HCT116 (cell line): ENCODE data around the gene GPX5. TPM values are rescaled to one million over a fixed set of nuclear protein-coding genes. Genes with fewer than 3 reads are reported as not detected.

Source experiments
- ATF3 ChIP-seq: IDR thresholded peaks from 2 replicates; pipeline ENCODE4 v1.6.1; 2012
- JUND ChIP-seq: IDR thresholded peaks from 2 replicates; pipeline ENCODE4 v1.6.1; 2012
- POLR2A ChIP-seq: IDR thresholded peaks from 2 replicates; pipeline ENCODE4 v1.7.0; 2011; ENCODE audit warnings: borderline replicate concordance; ENCODE audit not compliant: insufficient read depth, insufficient read length; ENCODE audit errors: extremely low read depth
- REST ChIP-seq: IDR thresholded peaks from 2 replicates; pipeline ENCODE4 v1.6.1; 2012; ENCODE audit warnings: low read depth
- SIN3A ChIP-seq: IDR thresholded peaks from 2 replicates; pipeline ENCODE4 v1.6.1; 2012; ENCODE audit warnings: low read depth
- YY1 ChIP-seq: IDR thresholded peaks from 2 replicates; pipeline ENCODE4 v1.6.1; 2011; ENCODE audit warnings: low read length, low read depth, moderate library complexity, mild to moderate bottlenecking; ENCODE audit not compliant: insufficient replicate concordance; ENCODE audit errors: extremely low read depth
- ZFX ChIP-seq: fragments of 450-650 bp; IDR thresholded peaks from 2 replicates; pipeline ENCODE4 v1.6.1; 2017
- total RNA-seq: library from RNA; stranded (reverse); gene quantifications from one replicate; pipeline ENCODE4 v1.2.1, GENCODE V29; 2021; ENCODE audit not compliant: unreplicated experiment

GPX5 gene
- total RNA-seq, 1 experiment from 2014 or later: not detected

- TF ChIP-seq REST (no peak), ZFX (no peak), POLR2A (no peak), JUND (no peak), YY1 (no peak), ATF3 (no peak), SIN3A (no peak)
These were observed 57.8 kb downstream of the GPX5 start (continued) for GRCh38 chr6:28583463-28583862.

Other genes starting within 250 kb of the GPX5 start
- gene PGBD1, start 244.3 kb upstream of the GPX5 start, total RNA-seq: 3.6 TPM
- 10.1 TPM for gene ZSCAN31, start 189.7 kb upstream of the GPX5 start, total RNA-seq
- 11.2 TPM for gene ZKSCAN3, start 175.9 kb upstream of the GPX5 start, total RNA-seq
- gene ZSCAN12, start 126.1 kb upstream of the GPX5 start, total RNA-seq: 0.81 TPM
- not detected for gene ZSCAN23, start 82.4 kb upstream of the GPX5 start, total RNA-seq
- gene GPX6, start 10.1 kb upstream of the GPX5 start, total RNA-seq: not detected